Endothelial cell of umbilical vein (primary cell): ENCODE data around the gene UBASH3A. TPM values are rescaled to one million over a fixed set of nuclear protein-coding genes. Genes with fewer than 3 reads are reported as not detected.

ENCODE experiments used
- BruUV-seq: library from RNA; stranded (reverse); fragments of 400-500 nt; replicated peaks from 2 replicates; lab custom pipeline; 2021; lab: Mats Ljungman, UMichigan
- CTCF ChIA-PET: fragments of 300-600, 350-600 bp; sonication (Branson Sonifier 250); formaldehyde crosslinking; loops from one replicate; lab custom pipeline; 2021; ENCODE audit warnings: antibody characterized with exemption, inconsistent platforms; lab: Charles Lee
- POLR2A ChIA-PET: fragments of 300-600, 350-600 bp; sonication (Branson Sonifier 250); formaldehyde crosslinking; loops from one replicate; lab custom pipeline; 2021; ENCODE audit warnings: antibody characterized with exemption, inconsistent platforms; lab: Charles Lee
- DNase-seq: peaks from one replicate; pipeline ENCODE4 v3.0.0-alpha.2; 2011; ENCODE audit warnings: low read depth, low spot score
- FAIRE-seq: peaks from 2 replicates; lab custom pipeline; 2011; peaks lifted over from hg19 to GRCh38; lab: Jason Lieb, UNC
- H2AFZ ChIP-seq: 2 replicates; pipeline ENCODE4 v1.6.0; 2012; ENCODE audit warnings: low read depth, low read length, control low read depth, inconsistent platforms
- H3K27ac ChIP-seq: 2 replicates; pipeline ENCODE4 v1.5.1; 2011; ENCODE audit warnings: low read depth, mild to moderate bottlenecking, control low read depth, low read length, moderate library complexity; ENCODE audit not compliant: insufficient read depth
- H3K27me3 ChIP-seq, 2 experiments: 2 replicates each; pipeline versions ENCODE4 v1.6.0 to v1.6.1; 2011; ENCODE audit warnings: low read length in 2 of 2, mixed read lengths in 1 of 2; ENCODE audit not compliant: control insufficient read depth in 2 of 2, insufficient read depth in 2 of 2
- H3K36me3 ChIP-seq, 2 experiments: 2 replicates in 1 of 2; 3 replicates in 1 of 2; pipeline ENCODE4 v1.5.1; 2011; ENCODE audit warnings: low read length in 2 of 2, mild to moderate bottlenecking in 1 of 2, moderate library complexity in 1 of 2; ENCODE audit not compliant: control insufficient read depth in 2 of 2, insufficient read depth in 2 of 2; ENCODE audit errors: extremely low read depth in 1 of 2
- H3K4me1 ChIP-seq: 3 replicates; pipeline ENCODE4 v1.5.1; 2011; ENCODE audit warnings: mild to moderate bottlenecking, low read length; ENCODE audit not compliant: control insufficient read depth, insufficient read depth; ENCODE audit errors: extremely low read depth
- H3K4me2 ChIP-seq: 2 replicates; pipeline ENCODE4 v1.6.1; 2011; ENCODE audit warnings: low read length, control low read depth, mixed read lengths; ENCODE audit not compliant: insufficient read depth
- H3K4me3 ChIP-seq, 3 experiments: fragments of 200-600 bp in 1 of 3; sonication (generic), shearing (Covaris generic) in 1 of 3; replicated peaks in 1 of 3; 2 replicates each; pipeline ENCODE4 v1.5.1; 2011 to 2016; ENCODE audit warnings: control low read depth in 3 of 3, low read length in 3 of 3, mild to moderate bottlenecking in 2 of 3, inconsistent platforms in 1 of 3, low read depth in 1 of 3, moderate library complexity in 1 of 3; ENCODE audit not compliant: insufficient read depth in 1 of 3
- H3K79me2 ChIP-seq: 2 replicates; pipeline ENCODE4 v1.6.0; 2012; ENCODE audit warnings: low read length, inconsistent platforms; ENCODE audit not compliant: control insufficient read depth, insufficient read depth
- H3K9ac ChIP-seq: replicated peaks from 2 replicates; pipeline ENCODE3; 2011; ENCODE audit warnings: low read length, control low read depth; ENCODE audit not compliant: insufficient read depth; ENCODE audit errors: extremely low read depth
- H3K9me1 ChIP-seq: replicated peaks from 3 replicates; pipeline ENCODE4 v1.6.0; 2011; ENCODE audit warnings: mild to moderate bottlenecking, low read length; ENCODE audit not compliant: control insufficient read depth, insufficient read depth; ENCODE audit errors: extremely low read depth
- H3K9me3 ChIP-seq: replicated peaks from 2 replicates; pipeline ENCODE4 v1.5.1; 2012; ENCODE audit warnings: low read length, inconsistent platforms; ENCODE audit not compliant: control insufficient read depth, insufficient read depth
- H4K20me1 ChIP-seq: replicated peaks from 2 replicates; pipeline ENCODE3; 2011; ENCODE audit warnings: mild to moderate bottlenecking, low read length; ENCODE audit not compliant: control insufficient read depth, insufficient read depth; ENCODE audit errors: extremely low read depth
- CTCF ChIP-seq, 2 donors: IDR thresholded peaks; 1 replicate in 1 of 2; 2 replicates in 1 of 2; pipeline ENCODE4 v1.5.1; 2011; ENCODE audit warnings: low read length in 2 of 2, mild to moderate bottlenecking in 2 of 2, moderate library complexity in 2 of 2, control low read depth in 1 of 2, inconsistent platforms in 1 of 2, low read depth in 1 of 2; ENCODE audit not compliant: insufficient read depth in 1 of 2; ENCODE audit errors: extremely low read depth in 1 of 2
- EZH2 ChIP-seq: IDR thresholded peaks from 2 replicates; pipeline ENCODE4 v1.6.1; 2012; ENCODE audit warnings: borderline replicate concordance, low read depth, mild to moderate bottlenecking, moderate library complexity, low read length, inconsistent platforms; ENCODE audit not compliant: severe bottlenecking
- FOS ChIP-seq: IDR thresholded peaks from 2 replicates; pipeline ENCODE4 v1.6.1; 2011; ENCODE audit warnings: mild to moderate bottlenecking, low read length, moderate library complexity, borderline replicate concordance; ENCODE audit not compliant: insufficient read depth
- GATA2 ChIP-seq: IDR thresholded peaks from 2 replicates; pipeline ENCODE4 v1.7.0; 2011; ENCODE audit warnings: low read depth, mild to moderate bottlenecking, moderate library complexity, mixed read lengths, low read length; ENCODE audit not compliant: insufficient read length, insufficient read depth
- JUN ChIP-seq: IDR thresholded peaks from 2 replicates; pipeline ENCODE4 v1.6.1; 2011; ENCODE audit warnings: borderline replicate concordance, low read depth; ENCODE audit not compliant: insufficient read length, insufficient read depth
- MAX ChIP-seq: IDR thresholded peaks from 2 replicates; pipeline ENCODE4 v1.6.1; 2011; ENCODE audit not compliant: insufficient read depth, insufficient read length
- MYC ChIP-seq: IDR thresholded peaks from one replicate; pipeline ENCODE4 v1.6.1; 2011; ENCODE audit warnings: mild to moderate bottlenecking, low read depth, low read length
- POLR2A ChIP-seq: IDR thresholded peaks from 2 replicates; pipeline ENCODE4 v1.6.1; 2012; ENCODE audit warnings: low read depth, mild to moderate bottlenecking, control low read depth, low read length
- POLR2AphosphoS5 ChIP-seq: IDR thresholded peaks from 2 replicates; pipeline ENCODE4 v1.6.1; 2012; ENCODE audit warnings: low read depth, mild to moderate bottlenecking, control low read depth, low read length, moderate library complexity; ENCODE audit not compliant: insufficient read depth
- dilution Hi-C: fragments of 300-500 bp; cut with MboI; formaldehyde crosslinking; loops from one replicate; pipeline ENCODE4 v1.15.0; 2019; ENCODE audit warnings: low sequenced_read_pairs; ENCODE audit not compliant: extremely low pct_ligation_motif_present
- intact Hi-C: fragments of 100-400 bp; cut with micrococcal nuclease; formaldehyde crosslinking; loops from one replicate; pipeline ENCODE4 v1.10.0; 2022
- polyA plus RNA-seq, 4 experiments: library from polyadenylated mRNA; depleted of rRNA in 3 of 4; stranded (reverse) in 3 of 4; unstranded in 1 of 4; fragments of >200 nt; gene quantifications; 2 replicates each; pipeline versions ENCODE4 v1.2.1 to v1.2.3, GENCODE V29; 2011 to 2012; ENCODE audit warnings: missing spikeins in 1 of 4
- total RNA-seq: library from RNA; stranded (reverse); gene quantifications from 2 replicates; pipeline ENCODE4 v1.2.3, GENCODE V29; 2021

Gene UBASH3A
- total and polyA plus RNA-seq, 2 donors (not counting 3 experiments of a cell fraction or from before 2014, with no cell fraction given): not detected

- Histone ChIP-seq H3K27me3 (peaks cover 7 to 8% of the 10 kb centered on the region in 2 experiments), H3K4me1 (peaks cover 13% of the 10 kb centered on the region), H3K36me3 (no peaks in the 10 kb centered on the region), H3K27ac (no peak overlapping the region), H3K4me2 (no peak overlapping the region), H3K4me3 (no peak overlapping the region), H2AFZ (no peak overlapping the region), H3K9me1 (no peaks in the 10 kb centered on the region), H3K9ac (no peak overlapping the region), H3K79me2 (no peaks in the 10 kb centered on the region), H3K9me3 (no peaks in the 10 kb centered on the region), H4K20me1 (no peaks in the 10 kb centered on the region)
- dilution Hi-C loops: no loop called here
- intact Hi-C loops: no loop called here
- no peak for TF ChIP-seq MAX
- TF ChIP-seq MYC: no peak
- TF ChIP-seq FOS: no peak
- TF ChIP-seq JUN: no peak
- TF ChIP-seq POLR2A: no peak
- no peak for TF ChIP-seq GATA2
- TF ChIP-seq CTCF (IDR thresholded peaks at IDR 0.05; ENCODE audit: extremely low read depth in 1 of 2, insufficient read depth in 1 of 2, low read depth in 1 of 2, low read length in 2 of 2): no peak
- TF ChIP-seq EZH2: no peak
- no peak for TF ChIP-seq POLR2AphosphoS5
- CTCF ChIA-PET: interaction anchor here (0.6 kb wide), 1 partner anchor 21 kb away, joined by 3 read pairs; no protein-coding TSS in a partner anchor
- BruUV-seq: no TSS peak
- POLR2A ChIA-PET: no interaction called here
- DNase-seq: no peak
- FAIRE-seq: no peak
Observed at GRCh38 chr21:42495027-42495426, 91.3 kb downstream of the UBASH3A start.
